Activated CD8-positive, alpha-beta memory T cell treated with anti-CD3 and anti-CD28 coated beads, Interleukin-2, amount 50 U/mL, for 48 hours (primary cell): Measurements from ENCODE around the gene MYO5A.
"Not testable (repeated sequence)": the region's sequence is repeated elsewhere in the genome, so short reads cannot be mapped to it uniquely, and the experiment has no call there.

Experiments used
- DNase-seq: peaks from one replicate; pipeline ENCODE4 v3.0.0-alpha.2; 2020

MYO5A gene

DNA sequence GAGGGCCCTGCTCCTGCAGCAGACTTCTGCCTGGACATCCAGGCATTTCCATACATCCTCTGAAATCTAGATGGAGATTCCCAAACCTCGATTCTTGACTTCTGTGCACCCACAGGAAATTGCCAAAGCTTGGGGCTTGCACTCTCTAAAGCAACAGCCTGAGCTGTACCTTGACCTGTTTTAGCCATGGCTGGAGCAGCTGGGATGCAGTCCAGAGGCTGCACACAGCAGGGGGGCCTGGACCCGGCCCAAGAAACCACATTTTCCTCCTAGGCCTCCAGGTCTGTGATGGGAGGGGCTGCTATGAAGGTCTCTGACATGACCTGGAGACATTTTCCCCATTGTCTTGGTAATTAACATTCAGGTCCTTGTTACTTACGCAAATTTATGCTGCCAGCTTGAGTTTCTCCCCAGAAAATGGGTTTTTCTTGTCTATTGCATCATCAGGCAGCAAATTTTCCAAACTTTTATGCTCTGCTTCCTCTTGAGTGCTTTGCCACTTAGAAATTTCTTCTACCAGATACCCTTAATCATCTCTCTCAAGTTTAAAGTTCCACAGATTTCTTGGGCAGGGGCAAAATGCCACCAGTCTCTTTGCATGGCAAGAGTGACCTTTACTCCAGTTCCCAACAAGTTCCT lies 11.8 kb upstream of the MYO5A start:
- DNase-seq: no peak

DNA sequence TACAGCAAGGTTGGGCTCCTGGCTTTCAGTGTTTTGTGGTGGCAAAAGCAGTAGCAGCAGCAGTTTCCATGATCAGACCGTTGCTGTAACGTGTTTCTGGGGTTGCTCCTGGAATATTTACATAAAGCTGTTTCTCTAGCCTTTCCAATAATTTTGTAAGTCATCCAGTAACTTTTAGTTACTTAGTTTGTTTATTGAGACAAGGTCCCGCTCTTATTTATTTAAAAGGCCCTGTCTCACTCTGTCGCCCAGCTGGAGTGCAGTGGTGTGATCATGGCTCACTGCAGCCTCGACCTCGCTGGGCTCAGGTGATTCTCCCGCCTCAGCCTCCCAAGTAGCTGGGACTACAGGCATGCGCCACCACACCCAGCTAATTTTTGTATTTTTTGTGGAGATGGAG lies 8.8 kb upstream of the MYO5A start:
- DNase-seq: no peak

DNA sequence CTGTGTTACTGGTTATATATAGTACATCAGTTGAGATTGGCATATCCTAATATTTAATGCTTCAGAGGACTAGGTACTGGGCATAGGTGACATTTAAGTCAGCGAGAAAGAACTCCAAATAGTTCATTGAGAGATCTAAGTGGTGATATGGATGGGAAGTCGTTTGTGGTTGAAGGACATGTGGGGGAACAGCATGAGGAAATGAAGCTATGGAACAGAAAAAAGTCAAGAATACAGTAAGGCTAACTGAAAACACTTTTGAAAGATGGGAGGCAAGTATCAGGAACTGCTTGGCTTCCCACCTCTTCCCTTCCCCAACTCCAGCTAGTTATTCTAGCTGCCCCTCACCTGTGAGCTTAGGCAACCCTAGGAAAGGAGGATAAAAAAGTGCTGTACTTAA lies 3.7 kb upstream of the MYO5A start:
- no peak for DNase-seq

DNA sequence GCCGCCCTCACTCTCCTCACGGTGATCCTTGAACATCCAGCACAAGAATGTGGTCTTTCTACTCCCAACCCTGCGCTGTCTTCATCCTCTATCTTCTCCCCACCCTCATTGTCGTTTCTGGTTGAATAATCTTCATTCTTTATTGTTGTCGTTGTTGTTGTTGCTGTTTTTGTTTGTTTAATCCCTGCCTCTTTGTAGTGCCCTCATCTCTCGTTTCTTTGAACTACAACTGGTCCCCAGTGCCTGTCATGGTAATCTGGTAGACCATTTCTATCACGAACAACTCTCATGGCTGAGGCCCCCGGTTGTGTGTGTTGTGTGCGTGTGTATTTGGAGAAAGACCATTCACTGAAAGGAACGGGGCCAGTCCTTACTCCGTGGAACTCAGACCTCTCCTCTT lies 1.3 kb upstream of the MYO5A start:
- DNase-seq: no peak

DNA sequence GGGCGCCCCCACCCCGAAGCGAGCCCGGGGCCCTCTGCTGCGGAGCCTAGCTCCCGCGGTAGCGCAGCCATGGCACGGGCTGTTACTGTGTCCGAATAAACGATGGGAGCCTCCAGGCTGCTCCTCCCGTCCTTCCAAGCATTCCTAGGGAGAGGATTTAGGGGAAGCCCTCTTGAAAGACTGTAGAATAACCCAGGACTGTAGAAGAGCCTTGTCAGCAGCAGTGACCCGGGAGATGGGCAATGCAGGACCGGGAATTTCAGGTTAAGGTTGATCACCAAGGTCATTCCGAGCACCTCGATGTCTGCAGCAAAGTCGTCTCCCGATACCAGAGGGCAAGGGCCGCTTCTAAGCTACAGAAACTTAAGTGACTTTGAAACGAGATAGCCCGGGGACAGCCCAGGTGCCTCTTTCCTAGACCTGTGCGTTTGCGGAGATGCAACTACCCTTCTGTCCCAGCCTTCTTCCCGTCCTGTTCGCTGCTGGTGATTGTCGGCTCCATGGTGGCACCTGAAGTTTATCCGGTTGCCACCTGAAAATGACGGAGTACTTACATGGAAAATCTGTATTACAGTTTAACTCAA lies 753 bp upstream of the MYO5A start:
- peak; percentile 72 for DNase-seq

DNA sequence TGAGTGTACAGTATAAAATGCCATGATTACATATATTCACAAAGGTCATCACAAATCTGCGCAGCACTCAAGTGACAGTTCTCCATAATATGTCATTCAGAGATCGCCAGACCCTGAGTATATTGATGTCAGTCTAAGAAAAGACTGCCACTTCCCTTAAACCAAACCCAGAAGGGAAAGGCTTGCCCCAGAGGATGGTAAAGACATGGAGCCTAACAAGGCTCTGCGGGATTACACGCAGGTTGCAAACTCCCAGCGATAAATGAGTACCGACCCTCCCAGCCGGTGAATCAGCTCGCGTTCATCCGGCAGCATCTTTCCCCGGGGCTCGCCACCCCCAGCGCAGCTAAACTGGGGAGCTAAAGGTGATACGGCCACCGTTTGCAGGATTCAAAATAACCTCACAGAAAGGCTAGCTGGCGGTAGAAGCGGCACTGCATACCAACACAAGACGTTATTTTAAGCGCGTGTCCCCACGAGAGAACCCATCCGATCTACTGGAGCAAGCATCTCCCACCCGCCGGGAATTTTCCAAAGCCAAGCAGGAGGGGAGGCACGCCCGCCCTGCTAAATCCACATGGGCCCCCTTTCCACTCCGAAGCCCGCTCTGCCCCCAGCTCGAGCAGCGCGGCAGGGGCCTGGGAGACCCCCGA lies 643 bp downstream of the MYO5A start:
- peak; percentile 73 for DNase-seq

DNA sequence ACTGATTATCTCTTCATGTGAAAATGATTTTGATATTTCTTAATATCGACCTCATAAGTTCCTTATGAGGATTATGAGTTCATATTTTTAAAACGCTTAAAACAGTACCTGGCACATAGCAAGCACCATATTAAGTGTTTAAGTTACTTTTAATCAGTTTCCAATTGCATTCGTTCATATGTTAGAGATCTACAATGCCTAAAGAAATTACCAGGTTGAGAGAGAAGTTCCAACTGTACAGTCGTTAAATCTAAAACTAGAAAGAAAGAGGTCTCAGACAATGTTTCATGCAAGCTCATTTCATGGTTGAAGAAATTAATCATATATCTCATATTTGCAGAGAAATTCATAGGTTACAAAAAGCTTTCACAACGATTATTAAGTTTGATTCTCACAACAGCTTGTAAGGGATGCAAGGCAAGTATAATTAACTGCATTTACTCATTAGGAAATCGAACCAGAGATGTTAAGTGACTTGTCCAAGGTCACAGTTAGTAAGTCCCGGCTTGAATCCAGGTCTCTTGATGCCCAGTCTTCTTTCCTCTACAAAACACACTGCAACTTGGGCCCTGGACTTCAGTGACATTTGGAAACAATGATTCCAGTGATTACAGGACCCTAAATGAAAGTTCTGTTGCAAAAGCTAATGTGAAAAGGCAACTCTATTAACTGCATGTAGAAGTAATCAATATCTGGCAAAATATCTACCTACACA lies 1.3 kb downstream of the MYO5A start:
- DNase-seq: no peak

DNA sequence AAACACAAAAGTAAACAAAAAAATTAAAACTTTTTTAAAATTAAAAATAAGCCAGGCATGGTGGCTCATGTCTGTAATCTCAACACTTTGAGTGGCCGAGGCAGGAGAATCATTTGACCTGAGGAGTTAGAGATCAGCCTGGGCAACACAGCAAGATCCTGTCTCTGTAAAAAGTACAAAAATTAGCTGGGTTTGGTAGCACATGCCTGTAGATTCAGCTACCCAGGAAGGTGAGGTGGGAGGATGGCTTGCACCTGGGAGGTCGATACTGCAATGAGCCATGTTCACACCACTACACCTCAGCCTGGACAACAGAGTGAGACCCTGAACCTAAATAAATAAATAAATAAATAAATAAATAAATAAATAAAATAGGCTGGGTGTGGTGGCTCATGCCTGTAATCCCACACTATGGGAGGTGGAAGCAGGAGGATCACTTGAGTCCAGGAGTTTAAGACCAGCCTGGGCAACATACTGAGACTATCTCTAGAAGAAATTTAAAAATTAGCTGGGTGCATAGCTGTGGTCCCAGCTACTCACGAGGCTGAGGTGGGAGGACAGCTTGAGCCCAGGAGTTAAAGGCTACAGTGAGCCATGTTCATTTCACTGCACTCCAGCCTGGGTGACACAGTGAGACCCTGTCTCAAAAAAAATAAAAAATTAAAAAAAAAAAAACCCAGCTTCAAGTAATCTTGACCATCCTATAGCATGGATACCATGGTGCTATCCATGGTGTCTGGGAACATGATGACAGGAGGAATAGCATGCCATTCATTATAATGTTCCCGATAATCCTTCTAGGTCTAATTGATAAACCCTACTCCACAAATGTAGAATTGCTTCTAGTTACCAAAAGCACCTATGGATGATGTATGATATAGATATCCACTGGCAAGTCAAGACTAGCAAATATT lies 4.2 kb downstream of the MYO5A start:
- DNase-seq: no peak

DNA sequence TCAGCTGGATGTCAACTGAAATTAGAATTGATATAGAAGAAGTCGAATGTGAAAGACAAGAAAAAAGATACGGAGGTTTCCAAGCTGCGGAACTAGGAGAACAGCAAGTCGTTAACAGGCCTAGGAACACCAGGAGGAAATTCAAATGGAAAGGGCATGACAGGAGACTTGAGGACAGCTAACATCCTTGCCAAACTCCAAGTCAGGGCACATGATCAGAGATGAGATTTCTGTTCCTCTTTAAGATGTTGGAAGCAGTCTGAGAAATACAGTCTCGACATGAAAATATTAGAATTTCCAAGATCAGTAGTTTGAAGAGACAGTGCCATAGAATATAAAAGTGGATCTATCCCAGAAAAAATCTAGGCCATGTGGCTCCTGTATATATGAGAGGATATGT lies 5.0 kb downstream of the MYO5A start:
- no peak for DNase-seq

DNA sequence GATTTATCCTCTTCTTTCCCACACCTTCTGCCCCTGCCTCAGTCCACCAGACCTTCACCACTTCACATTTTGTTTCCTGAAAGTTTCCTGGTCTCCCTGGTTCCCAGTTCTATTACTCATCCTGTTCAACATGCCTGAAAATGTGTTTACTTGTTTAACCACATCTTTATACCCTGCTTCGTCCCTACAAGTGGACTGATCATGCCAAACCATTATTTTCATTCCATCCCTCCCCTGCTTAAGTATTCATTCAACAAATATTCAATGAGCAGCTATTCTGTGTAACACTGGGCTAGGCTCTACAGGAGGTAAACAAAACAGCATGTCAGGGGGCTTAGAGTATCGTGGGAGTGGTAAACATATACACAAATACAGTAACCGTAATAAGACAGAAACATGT lies 5.5 kb downstream of the MYO5A start:
- DNase-seq: no peak

DNA sequence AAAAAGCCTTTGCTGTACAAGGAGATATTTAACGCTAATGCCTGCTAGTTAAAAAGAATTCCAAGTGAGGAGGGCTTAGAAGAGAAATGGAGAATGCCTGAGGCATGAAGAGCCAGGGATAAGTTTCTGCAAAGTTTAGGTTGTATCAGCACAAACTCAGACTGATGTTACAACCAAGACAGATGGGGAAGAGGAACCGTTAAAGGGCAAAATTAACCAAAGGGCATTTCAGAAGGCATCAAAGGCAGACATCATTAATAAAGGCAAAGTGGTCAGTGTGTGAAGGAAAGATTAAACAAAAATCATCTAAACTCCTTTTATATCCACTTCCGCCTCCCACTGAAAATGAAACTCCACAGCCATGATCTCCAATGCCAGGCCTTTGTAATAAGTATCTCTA lies 7.0 kb downstream of the MYO5A start:
- no peak for DNase-seq

DNA sequence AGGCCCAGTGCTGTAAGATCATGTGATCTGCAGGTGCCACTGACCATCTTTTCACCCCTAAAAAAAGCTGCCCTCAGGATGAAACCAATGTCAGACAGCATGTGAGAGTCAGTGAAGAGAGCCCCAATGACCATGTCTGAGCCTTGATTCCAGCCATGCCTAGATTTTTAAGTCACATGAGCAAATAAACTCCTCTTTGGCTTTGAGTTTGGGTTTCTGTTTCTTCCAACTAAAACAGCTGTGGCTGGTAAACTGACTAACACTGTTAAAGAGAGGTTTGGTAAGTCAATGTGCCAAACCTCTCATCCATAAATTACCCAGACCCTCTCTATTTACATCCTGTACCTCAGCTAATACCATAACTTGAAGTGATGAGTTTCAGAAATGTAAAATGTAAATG lies 8.3 kb downstream of the MYO5A start:
- DNase-seq: no peak

DNA sequence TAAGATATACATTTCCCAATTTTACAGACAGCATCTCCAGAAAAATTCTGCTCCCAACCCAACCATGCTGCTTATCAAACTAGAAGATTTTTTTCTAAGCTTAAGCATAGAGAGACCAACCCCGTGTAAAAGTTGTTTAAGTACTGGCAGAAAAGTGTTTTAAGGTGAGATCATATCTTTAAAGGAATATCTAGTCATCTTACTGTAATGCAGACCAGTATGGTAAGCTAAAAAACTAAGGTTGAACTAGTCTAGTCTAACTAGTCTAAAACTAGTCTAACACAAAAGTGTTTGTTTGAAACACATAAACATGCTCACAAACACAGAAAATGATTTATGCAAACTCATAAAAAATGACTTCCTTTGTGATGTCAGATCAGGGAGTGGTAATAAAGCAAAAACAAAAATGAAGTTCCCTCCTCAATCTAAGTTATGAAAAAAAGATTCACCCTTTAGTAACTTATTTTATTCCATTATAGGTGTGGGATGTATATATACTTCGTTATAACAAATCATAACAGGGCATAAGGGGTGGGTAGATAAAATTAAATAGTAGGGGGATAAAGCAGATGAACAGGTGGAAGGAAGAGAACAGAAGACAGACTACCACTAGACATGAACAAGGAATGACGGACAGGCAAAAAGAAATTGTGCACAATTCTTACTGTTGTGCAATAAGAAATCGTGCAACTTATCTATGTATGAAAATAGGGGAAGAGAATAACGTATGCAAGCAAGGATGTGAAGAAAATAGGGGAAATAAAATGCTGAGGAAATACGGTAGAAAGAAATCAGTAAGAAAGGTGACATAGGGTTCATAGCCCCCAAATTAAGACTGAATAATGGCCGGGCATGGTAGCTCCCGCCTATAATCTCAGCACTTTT lies 10.0 kb downstream of the MYO5A start:
- no peak for DNase-seq

DNA sequence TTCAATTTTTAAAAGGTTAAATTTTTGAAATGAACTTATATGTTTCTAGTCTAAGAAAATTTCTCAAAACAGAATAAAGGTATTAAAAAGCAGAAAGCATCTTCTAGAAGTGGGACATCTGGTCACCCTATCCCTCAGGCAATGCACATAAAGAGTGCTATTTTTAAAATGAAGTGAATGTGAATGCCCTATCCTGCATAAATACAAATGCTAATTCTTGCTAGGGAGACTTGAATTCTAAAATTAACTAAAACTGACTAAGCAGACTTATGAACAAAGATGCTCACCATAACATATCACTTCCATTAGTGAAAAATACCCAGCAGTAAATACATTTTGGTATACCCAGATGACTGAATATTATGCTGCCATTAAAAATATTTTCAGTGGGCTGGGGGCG lies 11.7 kb downstream of the MYO5A start:
- DNase-seq: no peak

DNA sequence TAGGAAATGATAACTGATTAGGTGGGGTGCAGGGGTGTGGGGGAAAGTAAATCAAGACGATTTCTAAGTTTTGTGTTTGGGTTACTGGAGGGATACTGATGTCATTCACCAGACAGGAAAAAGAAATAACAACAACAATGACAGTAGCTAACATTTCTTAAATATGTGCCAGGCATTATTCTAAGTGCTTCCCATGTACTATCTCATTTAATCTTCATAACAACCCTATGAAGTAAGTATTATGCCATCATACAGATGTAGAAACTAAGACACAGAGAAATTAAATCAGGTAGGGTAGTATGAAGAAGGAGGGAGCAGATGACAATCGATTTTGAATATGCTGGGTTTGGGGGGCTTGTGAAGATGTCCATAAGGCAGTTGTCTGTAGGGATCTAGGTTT lies 13.3 kb downstream of the MYO5A start:
- no peak for DNase-seq

DNA sequence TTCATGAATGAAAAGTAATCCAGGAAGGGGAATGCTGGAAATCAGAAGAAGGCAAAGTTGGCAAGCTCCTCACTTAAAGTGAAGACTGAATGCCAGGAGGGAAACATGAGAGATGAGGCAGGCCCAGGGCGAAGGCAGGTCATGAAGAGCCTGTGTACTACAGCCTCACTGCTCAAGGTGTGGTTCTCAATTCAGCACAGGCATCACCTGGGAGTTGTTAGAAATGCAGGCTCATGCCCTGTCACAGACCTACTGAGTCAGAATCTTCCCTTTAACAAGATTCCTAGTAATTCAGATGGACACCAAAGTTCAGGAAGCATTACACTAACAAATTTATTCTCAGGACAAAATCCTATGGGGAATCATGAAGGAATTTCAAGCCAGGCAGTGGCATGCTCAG lies 14.2 kb downstream of the MYO5A start:
- no peak for DNase-seq

DNA sequence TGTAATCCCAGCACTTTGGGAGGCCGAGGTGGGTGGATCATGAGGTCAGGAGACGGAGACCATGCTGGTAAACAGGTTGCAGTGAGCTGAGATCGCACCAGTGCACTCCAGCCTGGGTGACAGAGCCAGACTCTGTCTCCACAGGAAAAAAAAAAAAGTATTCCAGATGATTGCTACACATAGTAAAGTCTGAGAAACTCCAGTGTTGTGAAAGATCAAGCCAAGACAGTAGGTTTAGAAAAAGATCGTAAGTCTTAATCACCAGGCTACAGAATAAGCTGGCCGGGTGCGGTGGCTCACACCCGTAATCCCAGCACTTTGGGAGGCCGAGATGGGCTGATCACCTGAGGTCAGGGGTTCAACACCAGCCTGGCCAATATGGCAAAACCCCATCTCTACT lies 15.8 kb downstream of the MYO5A start:
- DNase-seq: not testable (repeated sequence)

DNA sequence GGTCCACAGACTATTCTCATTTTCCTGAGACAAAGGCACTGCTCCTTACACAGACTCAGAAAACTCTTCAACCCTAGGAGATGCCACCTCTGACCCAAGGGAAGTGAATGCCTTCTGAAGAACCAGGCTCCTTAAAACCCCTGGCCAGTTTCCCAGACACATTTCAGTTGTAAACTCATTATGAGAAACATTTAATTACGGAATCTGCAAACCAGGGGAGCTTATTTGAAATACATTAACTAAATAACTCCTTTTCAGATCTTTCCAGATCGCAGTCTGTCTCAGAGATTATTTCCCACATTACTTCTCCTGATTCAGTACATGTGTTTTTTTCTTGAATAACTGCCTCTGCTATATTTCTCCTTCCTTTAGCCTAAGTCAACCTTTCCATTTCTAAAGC lies 17.6 kb downstream of the MYO5A start:
- DNase-seq: no peak

DNA sequence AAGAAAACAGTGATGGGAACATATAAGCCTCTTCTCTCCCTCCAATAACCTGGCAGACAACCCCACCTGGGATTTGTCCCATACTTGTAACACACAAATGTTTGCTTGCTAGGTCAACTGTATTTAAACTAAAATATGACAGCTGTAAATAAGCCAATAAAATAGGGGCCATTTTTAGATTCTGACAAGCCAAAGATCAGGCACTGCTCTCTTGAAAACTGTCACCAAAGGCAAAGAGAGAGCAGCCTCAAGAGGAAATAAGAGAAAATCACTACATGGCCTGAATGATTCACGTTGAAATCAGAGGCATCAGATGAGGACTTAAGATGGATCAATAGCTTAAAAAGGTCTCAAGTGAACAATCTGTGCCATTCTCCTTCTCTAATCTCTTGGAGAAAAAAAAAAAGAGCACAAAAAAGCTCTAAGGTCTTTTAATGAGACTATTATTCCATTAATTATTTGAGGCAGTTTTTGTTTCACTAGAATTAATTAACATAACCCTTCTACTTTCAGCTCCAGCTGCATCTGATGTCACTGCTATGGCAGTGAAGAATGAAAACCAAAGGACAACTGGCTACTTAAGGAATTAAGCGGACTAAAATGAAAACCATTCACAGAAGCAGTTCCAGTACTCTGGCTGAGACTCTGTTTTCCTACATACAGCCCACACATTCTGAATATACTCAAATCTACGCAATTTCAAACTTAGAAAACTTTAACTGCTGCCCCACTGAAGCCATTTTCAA lies 19.0 kb downstream of the MYO5A start:
- DNase-seq: no peak

DNA sequence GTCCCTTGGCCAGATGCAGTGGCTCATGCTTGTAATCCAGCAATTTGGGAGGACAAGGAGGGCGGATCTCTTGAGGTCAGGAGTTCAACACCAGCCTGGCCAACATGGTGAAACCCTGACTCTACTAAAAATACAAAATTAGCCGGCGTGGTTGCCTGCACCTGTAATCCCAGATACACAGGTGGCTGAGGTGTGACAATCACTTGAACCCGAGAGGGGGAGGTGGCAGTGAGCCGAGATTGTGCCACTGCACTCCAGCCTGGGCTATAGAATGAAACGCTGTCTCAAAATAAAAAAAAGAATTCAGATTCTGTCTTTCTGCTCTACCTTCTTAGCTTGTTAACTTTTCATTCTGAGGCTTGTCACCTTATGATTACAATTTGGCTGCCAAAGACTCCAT lies 22.1 kb downstream of the MYO5A start:
- no peak for DNase-seq

DNA sequence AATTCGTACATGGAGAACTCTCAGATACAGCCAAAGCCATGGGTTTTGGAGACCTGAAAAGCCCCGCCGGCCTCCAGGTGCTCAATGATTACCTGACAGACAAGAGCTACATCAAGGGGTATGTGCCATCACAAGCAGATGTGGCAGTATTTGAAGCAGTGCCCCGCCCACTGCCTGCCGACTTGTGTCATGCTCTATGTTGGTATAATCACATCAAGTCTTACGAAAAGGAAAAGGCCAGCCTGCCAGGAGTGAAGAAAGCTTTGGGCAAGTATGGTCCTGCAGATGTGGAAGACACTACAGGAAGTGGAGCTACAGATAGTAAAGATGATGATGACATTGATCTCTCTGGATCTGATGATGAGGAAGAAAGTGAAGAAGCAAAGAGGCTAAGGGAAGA lies 23.5 kb downstream of the MYO5A start:
- DNase-seq: no peak
